GM12878 (cell line): ENCODE results near the gene PLCD1. TPM values are rescaled to one million over a fixed set of nuclear protein-coding genes. Genes with fewer than 3 reads are reported as not detected.

Source experiments
- ATAC-seq: fragments of 200-7000 bp; cut with Tn5 transposase; 3 replicates; pipeline ENCODE4 v1.9.1; 2020; ENCODE audit warnings: mild to moderate bottlenecking, moderate library complexity
- BruUV-seq: library from RNA; stranded (reverse); fragments of 400-500 nt; replicated peaks from 2 replicates; lab custom pipeline; 2021; lab: Mats Ljungman, UMichigan
- CTCF ChIA-PET: fragments of 300-600 bp; sonication (Branson Sonifier 250); formaldehyde crosslinking; extraction: SDS; loops from one replicate; lab custom pipeline; 2021; ENCODE audit warnings: inconsistent platforms; lab: Yijun Ruan, JAX
- POLR2A ChIA-PET: fragments of 350-600 bp; formaldehyde crosslinking; extraction: SDS; loops from one replicate; lab custom pipeline; 2021; ENCODE audit warnings: inconsistent platforms; lab: Charles Lee
- RAD21 ChIA-PET: fragments of 300-600 bp; sonication (Branson Sonifier 250); formaldehyde crosslinking; loops from one replicate; lab custom pipeline; 2023; ENCODE audit warnings: antibody characterized with exemption; ENCODE audit not compliant: unreplicated experiment; lab: Charles Lee
- SMC1A ChIA-PET: fragments of 300-600 bp; sonication (Branson Sonifier 250); formaldehyde crosslinking; loops from one replicate; lab custom pipeline; 2023; ENCODE audit not compliant: unreplicated experiment, uncharacterized antibody; lab: Charles Lee
- DNase-seq: peaks from one replicate; pipeline ENCODE4 v3.0.0-alpha.2; 2011; ENCODE audit warnings: low read depth, low spot score
- FAIRE-seq: peaks from 3 replicates; lab custom pipeline; 2011; peaks lifted over from hg19 to GRCh38; lab: Jason Lieb, UNC
- H2AFZ ChIP-seq: 2 replicates; pipeline ENCODE4 v1.6.0; 2011; ENCODE audit warnings: low read depth, low read length, control low read depth; ENCODE audit not compliant: control insufficient read depth
- H3K27ac ChIP-seq: 2 replicates; pipeline ENCODE4 v1.5.1; 2011; ENCODE audit warnings: control low read depth; ENCODE audit not compliant: control insufficient read depth, insufficient read depth
- H3K27me3 ChIP-seq, 2 experiments: replicated peaks in 1 of 2; 2 replicates each; pipeline versions ENCODE4 v1.6.0 to v1.6.1; 2011; ENCODE audit warnings: low read length in 1 of 2; ENCODE audit not compliant: control insufficient read depth in 2 of 2, insufficient read depth in 2 of 2
- H3K36me3 ChIP-seq, 2 experiments: 2 replicates each; pipeline ENCODE4 v1.5.1; 2011; ENCODE audit warnings: low read length in 1 of 2; ENCODE audit not compliant: control insufficient read depth in 2 of 2, insufficient read depth in 2 of 2
- H3K4me1 ChIP-seq: 2 replicates; pipeline ENCODE4 v1.6.1; 2011; ENCODE audit warnings: mild to moderate bottlenecking, low read length, moderate library complexity, mixed read lengths; ENCODE audit not compliant: control insufficient read depth, insufficient read depth
- H3K4me2 ChIP-seq: 2 replicates; pipeline ENCODE4 v1.6.0; 2011; ENCODE audit warnings: control low read depth; ENCODE audit not compliant: control insufficient read depth, insufficient read depth
- H3K4me3 ChIP-seq: fragments of 200-600 bp; sonication (generic); 2 replicates; pipeline ENCODE4 v1.5.1; 2016
- H3K79me2 ChIP-seq: 2 replicates; pipeline ENCODE4 v1.6.0; 2011; ENCODE audit warnings: low read length; ENCODE audit not compliant: control insufficient read depth, insufficient read depth
- H3K9ac ChIP-seq: 2 replicates; pipeline ENCODE4 v1.8.0; 2011; ENCODE audit warnings: low read length, control low read depth, mixed read lengths; ENCODE audit not compliant: control insufficient read depth, insufficient read depth
- H3K9me3 ChIP-seq: replicated peaks from 3 replicates; pipeline ENCODE4 v1.5.1; 2011; ENCODE audit warnings: mild to moderate bottlenecking, low read length; ENCODE audit not compliant: control insufficient read depth, insufficient read depth
- H4K20me1 ChIP-seq: 2 replicates; pipeline ENCODE4 v1.6.0; 2011; ENCODE audit not compliant: control insufficient read depth, insufficient read depth
- ASH2L ChIP-seq: fragments of 300-600, 200-600 bp; sonication (generic); IDR thresholded peaks from 2 replicates; pipeline ENCODE4 v1.6.1; 2017; ENCODE audit warnings: low read depth, mild to moderate bottlenecking, borderline replicate concordance
- BCLAF1 ChIP-seq: fragments of 450-650 bp; IDR thresholded peaks from 2 replicates; pipeline ENCODE4 v1.6.1; 2017; ENCODE audit warnings: antibody characterized with exemption, mild to moderate bottlenecking, moderate library complexity
- E2F4 ChIP-seq: IDR thresholded peaks from 2 replicates; pipeline ENCODE4 v1.6.1; 2012; ENCODE audit warnings: low read depth, low read length, improper control_type of control experiment
- FOXK2 ChIP-seq: fragments of 450-650 bp; IDR thresholded peaks from 2 replicates; pipeline ENCODE4 v1.6.1; 2017; ENCODE audit warnings: mild to moderate bottlenecking, moderate library complexity
- HCFC1 ChIP-seq: fragments of 150-350 bp; IDR thresholded peaks from 2 replicates; pipeline ENCODE4 v1.6.1; 2014; ENCODE audit warnings: low read length
- IRF4 ChIP-seq: IDR thresholded peaks from 2 replicates; pipeline ENCODE4 v1.6.1; 2011; ENCODE audit warnings: low read depth, low read length
- NBN ChIP-seq: fragments of 450-650 bp; IDR thresholded peaks from 2 replicates; pipeline ENCODE4 v1.6.1; 2016
- NFXL1 ChIP-seq: fragments of 450-650 bp; IDR thresholded peaks from 2 replicates; pipeline ENCODE4 v1.6.1; 2017; ENCODE audit warnings: antibody characterized with exemption, mild to moderate bottlenecking, borderline replicate concordance
- RBBP5 ChIP-seq: fragments of 200-600 bp; sonication (generic); conservative IDR thresholded peaks from 2 replicates; pipeline ENCODE4 v1.6.1; 2016
- REST ChIP-seq: IDR thresholded peaks from 2 replicates; pipeline ENCODE4 v1.6.1; 2012; ENCODE audit warnings: mild to moderate bottlenecking, low read depth, low read length
- SP1 ChIP-seq: IDR thresholded peaks from one replicate; pipeline ENCODE4 v1.6.1; 2011; ENCODE audit warnings: low read depth, low read length
- SREBF2 ChIP-seq: IDR thresholded peaks from 2 replicates; pipeline ENCODE4 v1.6.1; 2012; ENCODE audit warnings: mild to moderate bottlenecking, low read length
- TBL1XR1 ChIP-seq: IDR thresholded peaks from 2 replicates; pipeline ENCODE4 v1.6.1; 2012; ENCODE audit warnings: low read depth, low read length, improper control_type of control experiment
- ZNF217 ChIP-seq: fragments of 450-650 bp; IDR thresholded peaks from 2 replicates; pipeline ENCODE4 v1.6.1; 2017; ENCODE audit warnings: antibody characterized with exemption, mild to moderate bottlenecking
- ZNF687 ChIP-seq: fragments of 450-650 bp; IDR thresholded peaks from 2 replicates; pipeline ENCODE4 v1.6.1; 2017; ENCODE audit warnings: mild to moderate bottlenecking, moderate library complexity
- WGBS: methylation state at CpG from one replicate; pipeline ENCODE4 v1.1.6; 2016; ENCODE audit warnings: low lambda C conversion rate; ENCODE audit not compliant: insufficient replicate concordance, insufficient coverage; ENCODE audit errors: missing lambda C conversion rate; 5-methylcytosine and 5-hydroxymethylcytosine counted together
- in situ Hi-C: fragments of 300-500 bp; cut with MboI; formaldehyde crosslinking; loops from 9 replicates; pipeline ENCODE4 v1.14.3; 2018; ENCODE audit warnings: mixed read lengths
- intact Hi-C: fragments of 100-400 bp; cut with micrococcal nuclease; formaldehyde crosslinking; loops from one replicate; pipeline ENCODE4 v1.14.2; 2022; ENCODE audit not compliant: unreplicated experiment
- polyA plus RNA-seq, 11 experiments: library from polyadenylated mRNA; depleted of rRNA in 4 of 11; unstranded in 6 of 11; stranded (reverse) in 5 of 11; fragments of >200 nt; fragmentation: Nextera tagmentation in 4 of 11; fragmentation: Illumina TruSeq in 1 of 11; extraction: Ambion mirVana in 4 of 11; extraction: Trizol in 1 of 11; gene quantifications; 1 replicate in 1 of 11; 2 replicates in 10 of 11; pipeline versions ENCODE4 v1.2.1 to v1.2.3, GENCODE V29; 2011 to 2016; ENCODE audit warnings: inconsistent platforms in 2 of 11, missing spikeins in 2 of 11, low read depth in 1 of 11
- total RNA-seq, 4 experiments: library from RNA; depleted of rRNA in 3 of 4; stranded (reverse); fragments of >200 nt in 3 of 4; fragmentation: Illumina TruSeq in 1 of 4; extraction: Trizol in 1 of 4; gene quantifications; 2 replicates each; pipeline versions ENCODE4 v1.2.1 to v1.2.3, GENCODE V29; 2013 to 2021

Gene PLCD1
- total and polyA plus RNA-seq, 10 of the 15 experiments (the other 5 are each of a cell fraction or from before 2014, with no cell fraction given), result 0.20 to 3.9 (median 1.2) TPM; not detected in 1

GRCh38 chr3:38006031-38006430 lies 23.4 kb downstream of the PLCD1 start:
- BruUV-seq, result no TSS peak
- Histone ChIP-seq H3K4me2 (no peak overlapping the region), H3K4me1 (no peaks in the 10 kb centered on the region; the same call in 1 of the 2 replicates), H4K20me1 (no peaks in the 10 kb centered on the region), H3K9ac (no peak overlapping the region), H3K9me3 (no peaks in the 10 kb centered on the region), H2AFZ (no peak overlapping the region), H3K36me3 (no peaks in the 10 kb centered on the region; a peak in 2 of 4 replicates), H3K4me3 (no peak overlapping the region), H3K27me3 (no peaks in the 10 kb centered on the region), H3K27ac (no peak overlapping the region), H3K79me2 (no peaks in the 10 kb centered on the region)
- ChIA-PET SMC1A (no interaction called here), CTCF (interaction anchor here (1.4 kb wide), 1 partner anchor 32 kb away, joined by 5 read pairs; no protein-coding TSS in a partner anchor), RAD21 (no interaction called here), POLR2A (no interaction called here)
- in situ Hi-C loops (no loop called here), intact Hi-C loops (no loop called here)
- no peak for ATAC-seq
- no peak for DNase-seq
- no peak for FAIRE-seq
- 84% methylated on average over 5 of the region's 5 CpGs for WGBS
- TF ChIP-seq NFXL1 (no peak), TBL1XR1 (no peak), REST (no peak), ZNF687 (no peak), SREBF2 (no peak), RBBP5 (no peak), FOXK2 (no peak), SP1 (no peak), ASH2L (no peak), E2F4 (no peak), HCFC1 (no peak), ZNF217 (no peak), BCLAF1 (no peak), IRF4 (no peak), NBN (no peak)
